Spleen (tissue), 11 donors: ENCODE results near the gene UGP2. TPM values are rescaled to one million over a fixed set of nuclear protein-coding genes. Genes with fewer than 3 reads are reported as not detected.

Source experiments
- DNase-seq: peaks from one replicate; pipeline ENCODE4 v3.0.0-alpha.2; 2020
- H3K27ac ChIP-seq, 8 donors: fragments of 200-600 bp; sonication (generic) in 7 of 8; 1 replicate in 4 of 8; 2 replicates in 4 of 8; pipeline versions ENCODE4 v1.5.0 to v1.8.0; 2016 to 2021; ENCODE audit warnings: inconsistent platforms in 4 of 8, mild to moderate bottlenecking in 4 of 8, moderate library complexity in 1 of 8
- H3K27me3 ChIP-seq, 7 donors: fragments of 200-600 bp; sonication (generic) in 6 of 7; replicated peaks in 1 of 7; 1 replicate in 4 of 7; 2 replicates in 3 of 7; pipeline versions ENCODE4 v1.5.0 to v1.8.0; 2016 to 2021; ENCODE audit warnings: inconsistent platforms in 3 of 7, mild to moderate bottlenecking in 1 of 7
- H3K36me3 ChIP-seq, 6 donors: fragments of 200-600 bp; sonication (generic) in 5 of 6; 1 replicate in 4 of 6; 2 replicates in 2 of 6; pipeline versions ENCODE4 v1.5.0 to v1.8.0; 2016 to 2021; ENCODE audit warnings: inconsistent platforms in 2 of 6
- H3K4me1 ChIP-seq, 6 donors: fragments of 200-600 bp; sonication (generic) in 5 of 6; 1 replicate in 3 of 6; 2 replicates in 3 of 6; pipeline versions ENCODE4 v1.5.0 to v1.8.0; 2016 to 2021; ENCODE audit warnings: inconsistent platforms in 3 of 6
- H3K4me3 ChIP-seq, 8 donors: fragments of 200-600 bp; sonication (generic) in 7 of 8; 1 replicate in 4 of 8; 2 replicates in 4 of 8; pipeline versions ENCODE4 v1.5.0 to v1.8.0; 2016 to 2021; ENCODE audit warnings: inconsistent platforms in 4 of 8, mild to moderate bottlenecking in 4 of 8, moderate library complexity in 2 of 8
- H3K9me3 ChIP-seq, 8 donors: fragments of 200-600 bp; sonication (generic) in 7 of 8; 1 replicate in 4 of 8; 2 replicates in 4 of 8; pipeline versions ENCODE4 v1.5.0 to v1.8.0; 2016 to 2021; ENCODE audit warnings: inconsistent platforms in 4 of 8
- CTCF ChIP-seq, 11 experiments: fragments of 200-600 bp in 7 of 11; fragments of 450-650 bp in 4 of 11; sonication (generic) in 4 of 11; IDR thresholded peaks in 8 of 11; conservative IDR thresholded peaks in 3 of 11; 1 replicate in 7 of 11; 2 replicates in 4 of 11; pipeline versions ENCODE4 v1.4.0 to v1.8.0; 2016 to 2021; ENCODE audit warnings: antibody characterized with exemption in 11 of 11, inconsistent platforms in 4 of 11, mild to moderate bottlenecking in 1 of 11
- POLR2A ChIP-seq, 3 donors: fragments of 450-650 bp; IDR thresholded peaks; one replicate each; pipeline ENCODE4 v1.5.1; 2017; ENCODE audit warnings: antibody characterized with exemption in 3 of 3, mild to moderate bottlenecking in 1 of 3
- POLR2AphosphoS5 ChIP-seq, 3 donors: sonication (generic); formaldehyde crosslinking; IDR thresholded peaks; one replicate each; pipeline ENCODE4 v1.5.1; 2017; ENCODE audit warnings: antibody characterized with exemption in 3 of 3
- WGBS, 5 donors: extraction: QIAGEN DNeasy Blood & Tissue Kit in 3 of 5; methylation state at CpG; one replicate each; pipeline versions ENCODE4 v1.1.5 to v1.1.7; 2013 to 2018; 5-methylcytosine and 5-hydroxymethylcytosine counted together
- intact Hi-C: fragments of 100-400 bp; cut with DNase I; formaldehyde crosslinking; loops from one replicate; pipeline ENCODE4 v1.15.0; 2023; ENCODE audit warnings: low total_unique reads
- polyA plus RNA-seq, 3 donors: library from polyadenylated mRNA; stranded (reverse); fragments of 200-250 nt; gene quantifications; one replicate each; pipeline ENCODE4 v1.2.1, GENCODE V29; 2013
- total RNA-seq, 7 donors: library from RNA; depleted of rRNA in 3 of 7; stranded (reverse); fragments of >200 nt in 3 of 7; fragmentation: NEBNext Ultra II Directional in 4 of 7; extraction: Animal tissue kit (Norgen Biotek cat#: 25700) in 4 of 7; gene quantifications; one replicate each; pipeline versions ENCODE4 v1.1.0 to v1.2.1, GENCODE V29; 2016 to 2021
- donor health status: healthy with polysubstance abuse.
- donor health status: DM: no; HTN: no; CAD: no; lungs with moderate emphysema.
- donor health status: DM: no; HTN: no; CAD: no.
- donor health status: Bipolar disorder and iron deficiency.
- donor health status: healthy.
- donor health status: DM: no; HTN: no; CAD: no.
- donor health status: DM: yes; HTN: yes; CAD: no.

UGP2 gene
- total and polyA plus RNA-seq, 10 donors: 46.3 to 106 (median 76.1) TPM

GRCh38 chr2:63850649-63851048, 9.0 kb downstream of the UGP2 start:
- no peak for TF ChIP-seq POLR2AphosphoS5 (IDR thresholded peaks at IDR 0.05)
- TF ChIP-seq CTCF (IDR thresholded peaks at IDR 0.05 in 8 of 11, conservative IDR thresholded peaks at IDR 0.05 in 3 of 11): no peak
- TF ChIP-seq POLR2A (IDR thresholded peaks at IDR 0.05): no peak
- no peak overlapping the region for H3K27ac ChIP-seq
- no peak overlapping the region for H3K4me3 ChIP-seq
- no peaks in the 10 kb centered on the region for H3K36me3 ChIP-seq
- intact Hi-C loops: no loop called here
- DNase-seq: no peak
- no peaks in the 10 kb centered on the region for H3K9me3 ChIP-seq
- peaks cover 6 to 99% (median 56%) of the 10 kb centered on the region in 6 donors for H3K4me1 ChIP-seq
- H3K27me3 ChIP-seq: no peaks in the 10 kb centered on the region

- 66 to 90% (median 69%) methylated on average over 1 of the region's 1 CpG for WGBS, 5 donors
- intact Hi-C loops: no loop called here
- no peak for TF ChIP-seq CTCF (IDR thresholded peaks at IDR 0.05 in 8 of 11, conservative IDR thresholded peaks at IDR 0.05 in 3 of 11)
- TF ChIP-seq POLR2A (IDR thresholded peaks at IDR 0.05): no peak
- TF ChIP-seq POLR2AphosphoS5 (IDR thresholded peaks at IDR 0.05): no peak
- H3K27me3 ChIP-seq: no peaks in the 10 kb centered on the region
- peaks cover 0 to 99% (median 56%) of the 10 kb centered on the region in 6 donors for H3K4me1 ChIP-seq
- no peak for DNase-seq
- H3K4me3 ChIP-seq: no peak overlapping the region
- peaks cover 0 to 11% (median under 1%) of the 10 kb centered on the region in 6 donors for H3K36me3 ChIP-seq
- peak overlapping the region in 1 of 8 donors; percentile 77 for H3K27ac ChIP-seq
- no peaks in the 10 kb centered on the region for H3K9me3 ChIP-seq
Observed at GRCh38 chr2:63851691-63852311, 10.1 kb downstream of the UGP2 start.

GRCh38 chr2:63853527-63854310, 12.0 kb downstream of the UGP2 start:
- TF ChIP-seq POLR2A (IDR thresholded peaks at IDR 0.05): no peak
- no peak for TF ChIP-seq POLR2AphosphoS5 (IDR thresholded peaks at IDR 0.05)
- TF ChIP-seq CTCF (IDR thresholded peaks at IDR 0.05 in 8 of 11, conservative IDR thresholded peaks at IDR 0.05 in 3 of 11): no peak
- H3K36me3 ChIP-seq: peaks cover 0 to 30% (median 19%) of the 10 kb centered on the region in 6 donors
- DNase-seq: no peak
- H3K27ac ChIP-seq: peak overlapping the region in 7 of 8 donors; percentile 14 to 79 (median 26)
- H3K27me3 ChIP-seq: no peaks in the 10 kb centered on the region
- 65 to 84% (median 77%) methylated on average over 4 of the region's 4 CpGs for WGBS, 5 donors
- H3K4me3 ChIP-seq: no peak overlapping the region
- no peaks in the 10 kb centered on the region for H3K9me3 ChIP-seq
- H3K4me1 ChIP-seq: peaks cover 0 to 89% (median 54%) of the 10 kb centered on the region in 6 donors
- intact Hi-C loops: no loop called here
